Loucy (cell line): Measurements from ENCODE around the gene A2M.
A peak's percentile ranks its signal among the peaks of the same experiment; 100 is the strongest.

Source experiments
- H2AFZ ChIP-seq: fragments of 200-600 bp; sonication (generic); 2 replicates; pipeline ENCODE4 v1.6.0; 2016; ENCODE audit warnings: antibody characterized with exemption, mild to moderate bottlenecking, low read length, moderate library complexity
- H3F3A ChIP-seq: fragments of 200-600 bp; 2 replicates; pipeline ENCODE4 v1.6.0; 2016; ENCODE audit warnings: antibody characterized with exemption, low read depth, mild to moderate bottlenecking
- H3K27me3 ChIP-seq: fragments of 200-600 bp; sonication (generic); 2 replicates; pipeline ENCODE4 v1.6.1; 2014; ENCODE audit warnings: low read length, mild to moderate bottlenecking; ENCODE audit not compliant: insufficient read depth, poor library complexity, severe bottlenecking
- H3K36me3 ChIP-seq: fragments of 200-600 bp; sonication (generic); 2 replicates; pipeline ENCODE4 v1.6.1; 2016; ENCODE audit warnings: low read length; ENCODE audit not compliant: insufficient read depth
- H3K4me1 ChIP-seq: fragments of 200-600 bp; sonication (generic); 2 replicates; pipeline ENCODE4 v1.5.1; 2014; ENCODE audit warnings: low read length, mild to moderate bottlenecking; ENCODE audit not compliant: insufficient read depth, poor library complexity, severe bottlenecking
- H3K4me2 ChIP-seq: fragments of 200-600 bp; sonication (generic); 2 replicates; pipeline ENCODE4 v1.6.0; 2014; ENCODE audit warnings: antibody characterized with exemption, low read length, low read depth, mild to moderate bottlenecking; ENCODE audit not compliant: poor library complexity, severe bottlenecking
- H3K4me3 ChIP-seq: fragments of 200-600 bp; sonication (generic); 2 replicates; pipeline ENCODE4 v1.5.1; 2014; ENCODE audit warnings: low read length, mild to moderate bottlenecking, mixed read lengths; ENCODE audit not compliant: poor library complexity, severe bottlenecking
- H3K79me2 ChIP-seq: fragments of 200-600 bp; sonication (generic); 2 replicates; pipeline ENCODE4 v1.6.1; 2014; ENCODE audit warnings: low read length; ENCODE audit not compliant: insufficient read depth
- H3K9ac ChIP-seq: fragments of 200-600 bp; sonication (generic); 2 replicates; pipeline ENCODE4 v1.6.0; 2014; ENCODE audit warnings: mild to moderate bottlenecking, low read depth, low read length, moderate library complexity; ENCODE audit not compliant: poor library complexity, severe bottlenecking
- H3K9me2 ChIP-seq: fragments of 200-600 bp; sonication (generic); replicated peaks from 2 replicates; pipeline ENCODE4 v1.6.1; 2016; ENCODE audit warnings: low read depth, low read length, mixed read lengths
- H3K9me3 ChIP-seq: fragments of 200-600 bp; sonication (generic); 2 replicates; pipeline ENCODE4 v1.6.1; 2014; ENCODE audit warnings: mild to moderate bottlenecking, antibody characterized with exemption, low read length, low read depth; ENCODE audit not compliant: insufficient read depth
- H4K20me1 ChIP-seq: fragments of 200-600 bp; sonication (generic); 2 replicates; pipeline ENCODE4 v1.6.0; 2014; ENCODE audit warnings: antibody characterized with exemption, low read length, mild to moderate bottlenecking; ENCODE audit not compliant: insufficient read depth, poor library complexity, severe bottlenecking
- CTCF ChIP-seq: fragments of 200-600 bp; sonication (generic); conservative IDR thresholded peaks from 2 replicates; pipeline ENCODE4 v1.5.1; 2014; ENCODE audit warnings: mild to moderate bottlenecking, antibody characterized with exemption, low read length
- EZH2phosphoT487 ChIP-seq: fragments of 200-600 bp; IDR thresholded peaks from 2 replicates; pipeline ENCODE4 v1.6.1; 2018; ENCODE audit warnings: antibody characterized with exemption, mild to moderate bottlenecking, moderate library complexity, borderline replicate concordance

The A2M gene

DNA sequence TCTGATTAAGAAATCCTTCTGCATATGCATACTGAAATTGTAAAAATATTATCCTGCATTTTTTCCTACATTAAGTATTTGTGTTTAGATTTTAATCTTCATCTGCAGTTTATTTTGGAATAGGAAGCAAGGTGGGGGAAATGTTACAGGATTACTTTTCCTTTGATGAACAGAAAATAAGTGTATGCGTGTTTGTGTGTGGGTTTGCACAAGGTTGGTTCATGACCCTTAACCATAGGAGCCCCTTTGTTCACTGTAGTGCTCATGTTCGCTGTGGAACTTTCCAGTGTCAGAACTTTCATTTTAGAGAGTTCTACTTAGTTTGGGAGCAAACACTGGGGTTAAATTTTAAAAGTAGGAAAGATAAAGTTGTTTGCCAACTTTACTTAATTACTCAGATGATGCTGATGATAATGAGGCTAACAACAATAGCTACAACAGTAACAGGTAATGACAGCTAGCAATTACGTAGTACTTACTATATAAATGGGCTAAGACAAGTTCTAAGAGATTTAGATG is 6.4 kb upstream of the A2M start:
- H3K27me3 ChIP-seq: no peaks in the 10 kb centered on the region

DNA sequence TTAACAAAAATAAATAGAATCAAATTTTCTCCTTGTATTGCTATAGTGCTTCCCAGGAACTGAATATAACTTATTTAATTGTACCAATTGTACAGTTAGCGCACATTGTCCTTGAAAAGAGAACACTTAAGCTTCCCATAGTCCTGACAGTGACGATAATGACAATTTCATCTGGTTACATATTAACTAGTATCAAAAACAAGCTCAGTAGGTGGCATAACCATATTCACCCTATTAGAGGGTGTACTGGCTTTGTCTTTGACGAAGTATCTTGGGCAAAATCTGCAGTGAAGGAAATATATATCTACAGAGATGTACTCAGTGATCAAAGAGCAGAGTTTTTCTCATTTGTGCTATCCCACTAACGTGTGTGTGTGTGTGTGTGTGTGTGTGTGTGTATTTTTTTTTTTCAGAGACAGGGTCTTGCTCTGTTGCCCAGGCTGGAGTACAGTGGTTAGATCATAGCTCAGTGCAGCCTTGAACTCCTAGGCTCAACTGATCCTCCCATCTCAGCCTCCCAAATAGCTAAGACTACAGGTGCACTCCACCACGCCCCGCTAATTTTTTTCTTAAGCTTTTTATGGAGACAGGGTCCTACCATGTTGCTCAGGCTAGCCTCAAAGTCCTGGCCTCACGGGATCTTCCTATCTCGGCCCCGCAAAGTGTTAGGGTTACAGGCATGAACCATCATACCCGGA is 4.9 kb upstream of the A2M start:
- Histone ChIP-seq H3K79me2 (no peaks in the 10 kb centered on the region), H3K9me2 (no peaks in the 10 kb centered on the region), H3K27me3 (no peaks in the 10 kb centered on the region), H2AFZ (no peak overlapping the region), H3K4me1 (peaks cover 10% of the 10 kb centered on the region), H3K9ac (no peak overlapping the region), H3K4me2 (no peak overlapping the region), H4K20me1 (no peaks in the 10 kb centered on the region), H3F3A (no peaks in the 10 kb centered on the region), H3K36me3 (no peaks in the 10 kb centered on the region), H3K4me3 (no peak overlapping the region), H3K9me3 (no peaks in the 10 kb centered on the region)
- TF ChIP-seq EZH2phosphoT487: no peak

More for the DNA sequence above, 6.4 kb upstream of the A2M start:
- Histone ChIP-seq H3K9me2 (no peaks in the 10 kb centered on the region), H4K20me1 (no peaks in the 10 kb centered on the region), H3F3A (no peaks in the 10 kb centered on the region), H3K9ac (no peak overlapping the region), H2AFZ (no peak overlapping the region), H3K4me3 (no peak overlapping the region), H3K36me3 (no peaks in the 10 kb centered on the region), H3K9me3 (no peaks in the 10 kb centered on the region), H3K4me2 (no peak overlapping the region), H3K4me1 (peaks cover 6% of the 10 kb centered on the region), H3K79me2 (no peaks in the 10 kb centered on the region)
- TF ChIP-seq CTCF (no peak), EZH2phosphoT487 (no peak)

DNA sequence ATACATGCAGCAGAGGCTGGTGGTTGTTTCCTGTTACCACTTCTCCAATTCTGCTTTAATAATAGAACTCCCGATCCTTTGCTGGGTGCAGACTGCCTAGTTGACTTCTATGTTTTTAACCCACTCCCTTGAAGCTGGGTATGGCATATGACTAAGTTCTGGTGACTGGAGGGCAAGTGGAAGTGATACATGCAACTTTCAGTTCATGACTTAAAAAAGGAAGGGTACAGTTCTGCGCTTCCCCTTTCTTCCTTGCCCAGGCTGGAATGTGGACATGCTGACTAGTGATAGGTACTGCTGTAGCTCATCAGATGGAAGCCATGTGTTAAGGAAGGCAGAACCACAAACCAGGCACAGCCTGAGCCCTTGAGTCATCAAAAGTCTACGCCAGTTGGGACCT is 2.4 kb upstream of the A2M start:
- H3K4me2 ChIP-seq: no peak overlapping the region
- no peaks in the 10 kb centered on the region for H3K9me2 ChIP-seq
- H3K4me1 ChIP-seq: peaks cover 10% of the 10 kb centered on the region
- H3K79me2 ChIP-seq: no peaks in the 10 kb centered on the region
- H3K4me3 ChIP-seq: no peak overlapping the region
- no peaks in the 10 kb centered on the region for H3K36me3 ChIP-seq
- TF ChIP-seq EZH2phosphoT487 (no peak), CTCF (no peak)
- no peak overlapping the region for H3K9ac ChIP-seq
- no peaks in the 10 kb centered on the region for H3F3A ChIP-seq
- no peaks in the 10 kb centered on the region for H3K9me3 ChIP-seq
- H3K27me3 ChIP-seq: no peaks in the 10 kb centered on the region
- H2AFZ ChIP-seq: peak overlapping the region; percentile 23; the same call in 1 of the 2 replicates
- no peaks in the 10 kb centered on the region for H4K20me1 ChIP-seq

DNA sequence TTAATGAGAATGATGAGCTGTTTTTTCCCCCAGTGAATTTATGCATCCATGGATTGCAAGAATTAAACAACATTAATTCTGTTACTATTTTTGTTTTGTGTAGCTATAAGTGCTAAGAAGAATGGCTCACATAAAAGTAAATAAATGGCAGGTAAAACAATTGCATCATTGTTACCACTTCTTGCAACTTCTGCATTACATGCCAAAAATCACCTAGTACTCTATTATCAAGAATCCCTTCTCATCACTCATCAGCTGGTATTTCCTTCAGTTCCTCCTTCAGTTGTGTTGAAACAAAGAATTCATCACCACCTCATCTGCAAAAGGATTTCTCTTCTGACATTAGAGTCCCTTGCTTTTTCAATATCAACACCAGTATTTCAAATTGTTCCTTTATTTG is 773 bp downstream of the A2M start:
- Histone ChIP-seq H3F3A (no peaks in the 10 kb centered on the region), H3K27me3 (no peaks in the 10 kb centered on the region), H3K9me2 (no peaks in the 10 kb centered on the region), H3K9me3 (no peaks in the 10 kb centered on the region), H2AFZ (no peak overlapping the region), H3K4me3 (no peak overlapping the region), H3K4me1 (peaks cover 10% of the 10 kb centered on the region), H3K4me2 (no peak overlapping the region), H4K20me1 (no peaks in the 10 kb centered on the region), H3K36me3 (no peaks in the 10 kb centered on the region), H3K9ac (no peak overlapping the region), H3K79me2 (no peaks in the 10 kb centered on the region)
- TF ChIP-seq EZH2phosphoT487: no peak
- TF ChIP-seq CTCF: no peak
